Calu3 (cell line): Measurements from ENCODE around the gene CLDN20. TPM values are rescaled to one million over a fixed set of nuclear protein-coding genes. Genes with fewer than 3 reads are reported as not detected.

Experiments
- BruUV-seq: library from RNA; stranded (reverse); fragments of 400-500 nt; replicated peaks from 2 replicates; lab custom pipeline; 2021; lab: Mats Ljungman, UMichigan
- CTCF ChIA-PET: fragments of 300-600 bp; sonication (Branson Sonifier 250); formaldehyde crosslinking; loops from one replicate; lab custom pipeline; 2022; ENCODE audit warnings: antibody characterized with exemption; lab: Charles Lee
- DNase-seq: peaks from one replicate; pipeline ENCODE4 v3.0.0; 2022
- H3K27ac Mint-ChIP-seq: one replicate; pipeline ENCODE4 v1.8.0; 2022; ENCODE audit warnings: mixed read lengths; ENCODE audit not compliant: unreplicated experiment
- H3K27me3 Mint-ChIP-seq: one replicate; pipeline ENCODE4 v1.8.0; 2022; ENCODE audit warnings: mixed read lengths; ENCODE audit not compliant: unreplicated experiment
- H3K36me3 Mint-ChIP-seq: one replicate; pipeline ENCODE4 v1.8.0; 2022; ENCODE audit warnings: mild to moderate bottlenecking, moderate library complexity, mixed read lengths; ENCODE audit not compliant: insufficient read depth, unreplicated experiment
- H3K4me1 Mint-ChIP-seq: one replicate; pipeline ENCODE4 v1.8.0; 2022; ENCODE audit warnings: mild to moderate bottlenecking, low read depth, mixed read lengths; ENCODE audit not compliant: unreplicated experiment
- H3K4me3 Mint-ChIP-seq: one replicate; pipeline ENCODE4 v1.8.0; 2022; ENCODE audit warnings: mild to moderate bottlenecking, low read depth, moderate library complexity, mixed read lengths; ENCODE audit not compliant: unreplicated experiment
- H3K9me3 Mint-ChIP-seq: one replicate; pipeline ENCODE4 v1.8.0; 2022; ENCODE audit warnings: low read depth, mixed read lengths; ENCODE audit not compliant: unreplicated experiment
- intact Hi-C: fragments of 100-400 bp; cut with micrococcal nuclease; formaldehyde crosslinking; loops from one replicate; pipeline ENCODE4 v1.10.0; 2022; ENCODE audit not compliant: unreplicated experiment
- total RNA-seq: library from RNA; stranded (reverse); gene quantifications from 2 replicates; pipeline ENCODE4 v1.2.3, GENCODE V29; 2022
- TF ChIP-seq, protein P1 (sequence below): fragments of 200-600 bp; IDR thresholded peaks from one replicate; pipeline ENCODE4 v1.8.0; 2022; ENCODE audit warnings: antibody characterized with exemption; ENCODE audit not compliant: unreplicated experiment

CLDN20 gene
- total RNA-seq, 1 experiment from 2014 or later: not detected

DNA sequence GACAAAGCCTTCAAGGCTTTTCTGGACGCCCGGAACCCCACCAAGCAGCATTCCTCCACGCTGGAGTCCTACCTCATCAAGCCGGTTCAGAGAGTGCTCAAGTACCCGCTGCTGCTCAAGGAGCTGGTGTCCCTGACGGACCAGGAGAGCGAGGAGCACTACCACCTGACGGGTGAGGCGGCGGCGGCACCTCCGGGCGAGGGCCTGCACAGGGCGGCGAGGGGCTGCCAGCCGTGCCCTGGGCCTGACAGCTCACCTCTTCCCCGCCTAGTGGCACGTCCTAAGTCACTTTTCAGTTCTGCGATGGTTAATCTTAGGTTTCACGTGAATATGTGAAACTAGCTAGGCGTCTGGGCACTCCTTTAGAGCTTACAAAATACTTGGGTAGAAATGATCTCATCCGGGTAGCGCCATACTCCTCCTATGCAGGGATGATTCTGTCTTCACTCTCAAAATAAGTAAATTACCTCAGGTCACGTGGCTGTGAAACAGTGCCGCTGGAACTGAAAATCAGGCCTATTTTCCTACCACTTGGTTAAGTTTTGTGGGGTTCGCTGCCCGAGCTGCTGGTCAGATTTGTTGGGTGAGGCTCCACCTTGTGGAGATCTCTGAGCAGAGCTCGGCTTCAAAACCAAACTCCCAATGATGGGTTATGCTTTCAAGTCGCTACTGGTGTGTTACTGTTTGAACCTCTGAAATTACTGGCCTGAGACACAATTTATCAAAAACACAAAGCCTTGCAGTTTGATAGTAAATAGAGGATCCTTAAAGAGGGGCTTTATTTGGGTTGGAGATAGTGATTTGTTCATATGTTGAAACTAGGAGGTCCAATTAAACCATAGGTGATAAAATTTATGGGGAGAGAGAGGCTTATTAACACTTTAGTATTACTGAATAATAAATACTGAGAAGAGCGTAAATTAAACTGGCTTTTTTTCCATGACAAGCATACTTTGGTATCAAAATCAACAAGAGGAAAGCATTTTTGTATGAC, 15.5 kb upstream of the CLDN20 start:
- TF ChIP-seq, protein P1, sequence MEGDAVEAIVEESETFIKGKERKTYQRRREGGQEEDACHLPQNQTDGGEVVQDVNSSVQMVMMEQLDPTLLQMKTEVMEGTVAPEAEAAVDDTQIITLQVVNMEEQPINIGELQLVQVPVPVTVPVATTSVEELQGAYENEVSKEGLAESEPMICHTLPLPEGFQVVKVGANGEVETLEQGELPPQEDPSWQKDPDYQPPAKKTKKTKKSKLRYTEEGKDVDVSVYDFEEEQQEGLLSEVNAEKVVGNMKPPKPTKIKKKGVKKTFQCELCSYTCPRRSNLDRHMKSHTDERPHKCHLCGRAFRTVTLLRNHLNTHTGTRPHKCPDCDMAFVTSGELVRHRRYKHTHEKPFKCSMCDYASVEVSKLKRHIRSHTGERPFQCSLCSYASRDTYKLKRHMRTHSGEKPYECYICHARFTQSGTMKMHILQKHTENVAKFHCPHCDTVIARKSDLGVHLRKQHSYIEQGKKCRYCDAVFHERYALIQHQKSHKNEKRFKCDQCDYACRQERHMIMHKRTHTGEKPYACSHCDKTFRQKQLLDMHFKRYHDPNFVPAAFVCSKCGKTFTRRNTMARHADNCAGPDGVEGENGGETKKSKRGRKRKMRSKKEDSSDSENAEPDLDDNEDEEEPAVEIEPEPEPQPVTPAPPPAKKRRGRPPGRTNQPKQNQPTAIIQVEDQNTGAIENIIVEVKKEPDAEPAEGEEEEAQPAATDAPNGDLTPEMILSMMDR: peak; percentile 34
- no peaks in the 10 kb centered on the region for H3K4me1 Mint-ChIP-seq
- DNase-seq: peak; percentile 16

DNA sequence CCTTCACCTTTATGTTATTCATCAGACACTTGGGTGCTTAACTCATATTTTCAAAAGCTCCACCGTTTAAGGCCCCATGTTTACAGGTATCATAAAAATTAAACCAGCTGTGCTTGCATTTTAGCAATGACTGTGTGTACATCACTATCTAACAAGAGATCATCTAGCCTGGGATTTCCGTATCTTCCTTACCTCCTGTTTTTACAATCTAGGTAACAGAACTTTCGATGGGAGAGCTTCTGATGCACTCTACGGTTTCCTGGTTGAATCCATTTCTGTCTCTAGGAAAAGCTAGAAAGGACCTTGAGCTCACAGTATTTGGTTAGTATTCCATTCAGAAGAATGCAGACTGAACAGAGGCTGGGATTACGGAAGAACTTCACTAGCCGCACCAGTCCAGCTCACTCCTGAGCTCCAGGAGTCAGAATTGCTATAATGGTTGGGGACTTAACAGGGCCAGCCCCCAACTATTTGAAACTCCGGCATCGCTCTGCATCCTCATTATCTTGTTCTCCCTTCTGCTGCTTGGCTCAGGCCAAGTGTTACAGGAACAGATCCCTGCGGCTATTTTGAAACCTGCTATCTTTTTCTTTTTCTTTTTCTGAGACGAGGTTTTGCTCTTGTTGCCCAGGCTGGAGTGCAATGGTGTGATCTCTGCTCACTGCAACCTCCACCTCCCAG, 13.0 kb upstream of the CLDN20 start:
- no peak for DNase-seq

More for the DNA sequence above, 15.5 kb upstream of the CLDN20 start:
- intact Hi-C loops: loop anchor here (1.0 to 2.0 kb wide), 2 partner anchors 71 to 320 kb away; no protein-coding TSS in a partner anchor
- BruUV-seq: no TSS peak
- no peaks in the 10 kb centered on the region for H3K9me3 Mint-ChIP-seq
- peaks cover 22% of the 10 kb centered on the region for H3K36me3 Mint-ChIP-seq
- no peak overlapping the region for H3K4me3 Mint-ChIP-seq
- H3K27ac Mint-ChIP-seq: no peak overlapping the region
- no peaks in the 10 kb centered on the region for H3K27me3 Mint-ChIP-seq
- CTCF ChIA-PET: interaction anchor here (1.2 kb wide), 1 partner anchor 71 kb away, joined by 12 read pairs; no protein-coding TSS in a partner anchor

DNA sequence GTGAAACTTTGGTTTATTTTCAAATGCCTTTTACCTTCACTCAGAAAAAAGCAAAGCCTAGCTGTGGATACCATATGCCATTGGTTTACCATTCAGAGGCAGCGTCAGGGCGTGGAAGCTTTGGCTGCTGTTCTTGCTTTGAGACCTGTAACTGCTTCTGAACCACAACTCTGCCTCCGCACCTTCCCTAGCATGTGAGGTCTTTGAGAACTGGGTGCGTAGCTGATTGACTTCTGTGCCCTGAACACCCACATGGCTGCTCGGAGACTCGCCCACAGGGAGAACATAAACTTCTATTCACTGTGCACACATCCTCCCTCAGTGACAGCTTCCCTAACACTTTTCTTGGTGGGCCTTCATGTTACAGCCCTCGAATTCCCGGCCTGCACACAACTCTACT, 11.2 kb upstream of the CLDN20 start:
- Mint-ChIP-seq H3K27me3 (no peaks in the 10 kb centered on the region), H3K4me3 (no peak overlapping the region), H3K4me1 (no peaks in the 10 kb centered on the region), H3K9me3 (no peaks in the 10 kb centered on the region), H3K36me3 (peaks cover 26% of the 10 kb centered on the region), H3K27ac (no peak overlapping the region)
- no TSS peak for BruUV-seq
- CTCF ChIA-PET: no interaction called here
- DNase-seq: no peak
- intact Hi-C loops: no loop called here
- TF ChIP-seq, protein P1: no peak

More for the DNA sequence above, 13.0 kb upstream of the CLDN20 start:
- no peak overlapping the region for H3K27ac Mint-ChIP-seq
- H3K4me1 Mint-ChIP-seq: no peaks in the 10 kb centered on the region
- TF ChIP-seq, protein P1: no peak
- CTCF ChIA-PET: interaction anchor here (0.6 to 1.0 kb wide), 2 partner anchors 53 to 73 kb away, joined by 3 to 4 read pairs; no protein-coding TSS in a partner anchor
- H3K4me3 Mint-ChIP-seq: no peak overlapping the region
- peaks cover 18% of the 10 kb centered on the region for H3K36me3 Mint-ChIP-seq
- BruUV-seq: no TSS peak
- intact Hi-C loops: no loop called here
- H3K9me3 Mint-ChIP-seq: no peaks in the 10 kb centered on the region
- H3K27me3 Mint-ChIP-seq: no peaks in the 10 kb centered on the region

DNA sequence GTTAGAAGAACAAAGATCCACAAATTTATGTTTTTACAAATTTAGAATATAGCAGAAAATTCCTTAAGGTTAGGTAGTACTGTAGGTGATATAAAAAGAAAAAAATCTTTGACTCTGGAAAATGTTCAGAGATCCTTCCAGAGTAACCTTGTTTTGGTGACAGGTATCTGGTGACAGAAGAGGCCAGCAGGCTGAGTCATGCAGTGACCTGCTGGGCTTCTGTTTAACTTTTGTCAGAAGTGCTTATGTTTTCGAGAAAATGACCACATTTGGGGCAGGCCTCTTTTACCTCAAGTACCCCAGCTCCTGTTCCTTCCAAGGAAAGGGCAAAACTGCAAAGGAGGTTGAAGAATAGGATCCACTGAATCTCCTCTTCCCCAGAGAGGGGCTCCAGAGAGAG, 10.5 kb upstream of the CLDN20 start:
- Mint-ChIP-seq H3K9me3 (no peaks in the 10 kb centered on the region), H3K27ac (no peak overlapping the region), H3K4me1 (no peaks in the 10 kb centered on the region), H3K27me3 (no peaks in the 10 kb centered on the region), H3K36me3 (peaks cover 28% of the 10 kb centered on the region), H3K4me3 (no peak overlapping the region)
- BruUV-seq: no TSS peak
- CTCF ChIA-PET: no interaction called here
- intact Hi-C loops: no loop called here
- TF ChIP-seq, protein P1: no peak
- DNase-seq: no peak
